ENCODE results near the gene KCNMA1. TPM values are rescaled to one million over a fixed set of nuclear protein-coding genes. Genes with fewer than 3 reads are reported as not detected.

Gene KCNMA1
- total RNA-seq, 1 experiment from 2014 or later = 0.49 TPM

GRCh38 chr10:77085344-77085743 is 552.3 kb downstream of the KCNMA1 start:
- ChIA-PET RAD21 (ENCODE audit: low non-redundant PET in 1 of 2, low total read pairs in 2 of 2, uncharacterized antibody in 2 of 2, unreplicated experiment in 2 of 2) (no interaction called here), POLR2A (no interaction called here)

More at GRCh38 chr10:77085344-77085743, 552.3 kb downstream of the KCNMA1 start:
- TF ChIP-seq CBX3 (IDR thresholded peaks at IDR 0.05; ENCODE audit: low read depth) = no peak
- no peak for TF ChIP-seq CTCF (IDR thresholded peaks at IDR 0.05 in 2 of 3, conservative IDR thresholded peaks at IDR 0.05 in 1 of 3; ENCODE audit: borderline replicate concordance in 1 of 3, insufficient read depth in 1 of 3, low read depth in 2 of 3, low read length in 2 of 3)
- TF ChIP-seq EGR1 (IDR thresholded peaks at IDR 0.05; ENCODE audit: low read depth) = no peak
- no peak for TF ChIP-seq ELF1 (IDR thresholded peaks at IDR 0.05; ENCODE audit: borderline replicate concordance, low read depth)
- no peak for TF ChIP-seq YY1 (IDR thresholded peaks at IDR 0.05; ENCODE audit: extremely low read depth, insufficient replicate concordance, low read depth, low read length)
- no peak for TF ChIP-seq EZH2phosphoT487 (IDR thresholded peaks at IDR 0.05; ENCODE audit: borderline replicate concordance)
- TF ChIP-seq ZNF274 (IDR thresholded peaks at IDR 0.05; ENCODE audit: low read depth, low read length) = no peak
- TF ChIP-seq ZFX (IDR thresholded peaks at IDR 0.05) = no peak
- TF ChIP-seq POLR2A (IDR thresholded peaks at IDR 0.05; ENCODE audit: borderline replicate concordance, extremely low read depth, insufficient read depth, insufficient read length) = no peak
- TF ChIP-seq ATF3 (IDR thresholded peaks at IDR 0.05) = no peak
- no peak for TF ChIP-seq JUND (IDR thresholded peaks at IDR 0.05)
- TF ChIP-seq ZBTB33 (IDR thresholded peaks at IDR 0.05; ENCODE audit: extremely low read depth, insufficient replicate concordance, low read length) = no peak
- no peak for TF ChIP-seq FOSL1 (IDR thresholded peaks at IDR 0.05; ENCODE audit: low read depth)
- TF ChIP-seq POLR2AphosphoS5 (IDR thresholded peaks at IDR 0.05; ENCODE audit: low read depth, low read length) = no peak
- TF ChIP-seq SIN3A (IDR thresholded peaks at IDR 0.05; ENCODE audit: low read depth) = no peak
- no peak for TF ChIP-seq SP1 (IDR thresholded peaks at IDR 0.05; ENCODE audit: low read depth)
- no peak for TF ChIP-seq SRF (IDR thresholded peaks at IDR 0.05; ENCODE audit: low read depth)
- no peak for TF ChIP-seq REST (IDR thresholded peaks at IDR 0.05; ENCODE audit: low read depth)
- TF ChIP-seq EZH2 (IDR thresholded peaks at IDR 0.05) = no peak
- no peaks in the 10 kb centered on the region for H3K79me2 ChIP-seq (ENCODE audit: insufficient read depth, low read length)
- H2AFZ ChIP-seq (ENCODE audit: low read depth, low read length, poor library complexity, severe bottlenecking) = no peak overlapping the region
- H3K9ac ChIP-seq (ENCODE audit: low read length) = no peak overlapping the region
- H3K9me2 ChIP-seq (ENCODE audit: insufficient read depth) = no peaks in the 10 kb centered on the region
- CTCF ChIA-PET = no interaction called here
- no TSS peak for BruUV-seq (replicated peaks)
- peaks cover 18% of the 10 kb centered on the region; the same call in 1 of the 2 replicates for H3K27me3 ChIP-seq (ENCODE audit: insufficient read depth, low read length)
- intact Hi-C loops (cut with micrococcal nuclease) = no loop called here
- no peak overlapping the region for H3K27ac ChIP-seq (ENCODE audit: low read depth, low read length)
- no peaks in the 10 kb centered on the region for H3K36me3 ChIP-seq (ENCODE audit: control insufficient read depth in 1 of 2, insufficient read depth in 2 of 2, low read length in 2 of 2)
- H3K9me3 ChIP-seq (ENCODE audit: control insufficient read depth in 1 of 2, insufficient read depth in 1 of 2, low read depth in 1 of 2, low read length in 2 of 2) = no peaks in the 10 kb centered on the region
- no peak overlapping the region for H3K4me2 ChIP-seq (ENCODE audit: low read length)
- no peak for ATAC-seq
- H3K4me1 ChIP-seq (ENCODE audit: control insufficient read depth in 1 of 2, insufficient read depth in 2 of 2, low read length in 2 of 2) = no peaks in the 10 kb centered on the region
- no peaks in the 10 kb centered on the region for H4K20me1 ChIP-seq (ENCODE audit: insufficient read depth)
- no peak overlapping the region for H3K4me3 ChIP-seq (replicated peaks in 1 of 2; ENCODE audit: low read depth in 1 of 2, low read length in 2 of 2)
- DNase-seq (ENCODE audit: low read depth, low spot score) = no peak

All from HCT116 (cell line).